Vagina (tissue), 2 donors: ENCODE results near the gene AFF3. TPM values are rescaled to one million over a fixed set of nuclear protein-coding genes. Genes with fewer than 3 reads are reported as not detected.

ENCODE experiments used
- DNase-seq, 2 donors: peaks; one replicate each; pipeline ENCODE4 v3.0.0-alpha.2; 2017; ENCODE audit errors: extremely low spot score in 2 of 2
- H3K27ac ChIP-seq: fragments of 200-600 bp; sonication (generic); one replicate; pipeline ENCODE4 v1.5.1; 2019
- H3K27me3 ChIP-seq: fragments of 200-600 bp; sonication (generic); one replicate; pipeline ENCODE4 v1.5.1; 2019
- H3K36me3 ChIP-seq, 2 donors: fragments of 200-600 bp; sonication (generic); one replicate each; pipeline ENCODE4 v1.5.1; 2017 to 2019
- H3K4me1 ChIP-seq: fragments of 200-600 bp; sonication (generic); one replicate; pipeline ENCODE4 v1.5.1; 2019
- H3K4me3 ChIP-seq, 2 donors: fragments of 200-600 bp; sonication (generic); 1 replicate in 1 of 2; 2 replicates in 1 of 2; pipeline ENCODE4 v1.5.1; 2016 to 2019
- H3K9me3 ChIP-seq: fragments of 200-600 bp; sonication (generic); one replicate; pipeline ENCODE4 v1.5.1; 2019
- CTCF ChIP-seq, 3 experiments: fragments of 450-650 bp in 2 of 3; fragments of 200-600 bp in 1 of 3; sonication (generic) in 1 of 3; IDR thresholded peaks; one replicate each; pipeline ENCODE4 v1.5.1; 2017 to 2019; ENCODE audit warnings: antibody characterized with exemption in 3 of 3, mild to moderate bottlenecking in 2 of 3, moderate library complexity in 2 of 3
- POLR2A ChIP-seq, 2 donors: fragments of 450-650 bp; IDR thresholded peaks; one replicate each; pipeline ENCODE4 v1.6.1; 2017; ENCODE audit warnings: antibody characterized with exemption in 2 of 2, mild to moderate bottlenecking in 2 of 2, moderate library complexity in 2 of 2
- POLR2AphosphoS5 ChIP-seq, 2 donors: sonication (generic); formaldehyde crosslinking; IDR thresholded peaks; one replicate each; pipeline ENCODE4 v1.9.0; 2017; ENCODE audit warnings: antibody characterized with exemption in 2 of 2, mild to moderate bottlenecking in 2 of 2, low read depth in 1 of 2; ENCODE audit not compliant: insufficient read depth in 1 of 2
- intact Hi-C: fragments of 100-400 bp; cut with DNase I; formaldehyde crosslinking; loops from one replicate; pipeline ENCODE4 v1.15.1; 2023
- total RNA-seq: library from RNA; depleted of rRNA; stranded (reverse); fragments of >200 nt; gene quantifications from one replicate; pipeline ENCODE4 v1.2.3, GENCODE V29; 2016

AFF3 gene
- total RNA-seq, 1 donor from 2014 or later: 7.6 TPM

- H3K36me3 ChIP-seq: no peaks in the 10 kb centered on the region
- no peak overlapping the region for H3K4me3 ChIP-seq
- no peaks in the 10 kb centered on the region for H3K9me3 ChIP-seq
- H3K4me1 ChIP-seq: peaks cover 11% of the 10 kb centered on the region
- no peak for DNase-seq
- H3K27ac ChIP-seq: no peak overlapping the region
- intact Hi-C loops: no loop called here
- TF ChIP-seq CTCF (IDR thresholded peaks at IDR 0.05): no peak
- TF ChIP-seq POLR2AphosphoS5 (IDR thresholded peaks at IDR 0.05; ENCODE audit: insufficient read depth in 1 of 2, low read depth in 1 of 2): no peak
- no peak for TF ChIP-seq POLR2A (IDR thresholded peaks at IDR 0.05)
- no peaks in the 10 kb centered on the region for H3K27me3 ChIP-seq
Observed at GRCh38 chr2:100107906-100108647, 34.3 kb downstream of the AFF3 start.

DNA sequence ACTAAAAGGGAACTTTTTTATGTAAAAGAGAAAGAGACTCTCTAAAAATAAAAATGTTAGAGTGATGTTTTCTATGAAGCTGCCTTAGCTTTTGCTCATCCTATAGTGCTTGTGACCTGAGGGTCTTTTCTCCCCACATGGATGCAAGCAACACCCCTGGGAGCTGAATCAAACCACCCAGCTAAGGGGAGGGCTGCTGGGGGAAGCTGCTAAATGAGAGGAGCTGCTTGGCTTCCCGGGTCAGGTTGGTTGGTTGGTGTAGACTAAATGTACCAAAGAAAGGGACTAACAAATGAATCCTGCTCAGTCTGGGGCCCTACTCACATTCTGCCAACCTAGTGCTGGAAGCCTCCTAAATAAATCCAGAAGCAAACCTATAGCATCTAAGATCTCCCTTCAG, 35.0 kb downstream of the AFF3 start:
- Histone ChIP-seq H3K4me3 (no peak overlapping the region), H3K36me3 (no peaks in the 10 kb centered on the region), H3K27me3 (no peaks in the 10 kb centered on the region), H3K9me3 (no peaks in the 10 kb centered on the region), H3K27ac (no peak overlapping the region), H3K4me1 (peaks cover 11% of the 10 kb centered on the region)
- TF ChIP-seq POLR2AphosphoS5 (IDR thresholded peaks at IDR 0.05; ENCODE audit: insufficient read depth in 1 of 2, low read depth in 1 of 2) (no peak), POLR2A (IDR thresholded peaks at IDR 0.05) (no peak), CTCF (IDR thresholded peaks at IDR 0.05) (no peak)
- no peak for DNase-seq
- intact Hi-C loops: no loop called here

DNA sequence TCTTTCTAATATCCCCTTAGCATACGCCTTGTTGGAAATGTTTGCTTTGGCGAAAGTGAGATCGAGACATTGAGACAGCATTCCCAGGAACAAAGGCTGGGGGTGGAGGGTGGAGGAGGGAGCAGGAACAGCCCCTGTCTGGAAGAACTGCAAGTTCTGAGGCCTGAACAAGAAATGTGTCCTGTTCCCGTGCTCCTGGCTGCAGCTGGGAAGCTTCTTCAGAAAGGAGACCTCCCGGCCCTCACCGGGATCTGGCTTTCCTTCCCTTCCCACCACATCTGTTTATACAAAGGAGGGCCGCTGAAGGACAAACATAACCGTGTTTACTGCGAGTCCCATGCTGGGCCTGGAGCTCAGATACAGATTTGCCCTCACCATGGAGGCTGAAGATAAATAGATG, 35.9 kb downstream of the AFF3 start:
- Histone ChIP-seq H3K4me3 (no peak overlapping the region), H3K9me3 (no peaks in the 10 kb centered on the region), H3K27me3 (no peaks in the 10 kb centered on the region), H3K27ac (no peak overlapping the region), H3K4me1 (peaks cover 11% of the 10 kb centered on the region), H3K36me3 (no peaks in the 10 kb centered on the region)
- TF ChIP-seq CTCF (IDR thresholded peaks at IDR 0.05): no peak
- TF ChIP-seq POLR2A (IDR thresholded peaks at IDR 0.05): no peak
- no peak for TF ChIP-seq POLR2AphosphoS5 (IDR thresholded peaks at IDR 0.05; ENCODE audit: insufficient read depth in 1 of 2, low read depth in 1 of 2)
- DNase-seq: no peak
- intact Hi-C loops: no loop called here

DNA sequence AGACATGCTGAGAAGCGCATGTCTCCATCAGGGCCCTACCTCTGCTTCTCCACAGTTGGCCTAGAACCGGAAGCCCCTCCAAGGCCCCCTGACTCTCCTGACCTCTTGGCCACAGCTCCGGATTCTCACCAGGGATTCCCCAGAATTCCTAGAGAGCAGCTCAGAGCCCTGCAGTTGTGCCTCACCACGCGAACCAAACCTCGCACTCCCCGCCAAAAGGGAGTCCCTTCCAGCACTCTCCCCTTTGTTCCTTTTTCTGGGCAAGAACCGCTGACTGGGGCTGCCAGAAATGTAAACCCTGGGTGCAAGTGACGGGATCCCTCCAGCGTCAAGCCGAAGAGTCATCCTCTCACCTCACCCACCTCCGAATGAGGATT, 36.7 kb downstream of the AFF3 start:
- H3K4me3 ChIP-seq: peak overlapping the region; percentile 54 to 85
- no peak for TF ChIP-seq POLR2AphosphoS5 (IDR thresholded peaks at IDR 0.05; ENCODE audit: insufficient read depth in 1 of 2, low read depth in 1 of 2)
- no peak for TF ChIP-seq CTCF (IDR thresholded peaks at IDR 0.05)
- TF ChIP-seq POLR2A (IDR thresholded peaks at IDR 0.05): no peak
- H3K4me1 ChIP-seq: peaks cover 11% of the 10 kb centered on the region
- intact Hi-C loops: no loop called here
- no peaks in the 10 kb centered on the region for H3K36me3 ChIP-seq
- H3K27ac ChIP-seq: no peak overlapping the region
- H3K9me3 ChIP-seq: no peaks in the 10 kb centered on the region
- no peak for DNase-seq
- no peaks in the 10 kb centered on the region for H3K27me3 ChIP-seq
